Muscle layer of colon (tissue), 2 donors: Measurements from ENCODE around the gene MROH7.

Experiments
- H3K27ac ChIP-seq: one replicate; pipeline ENCODE4 v1.7.0; 2013; ENCODE audit warnings: low read depth, mild to moderate bottlenecking, low read length, moderate library complexity
- H3K27me3 ChIP-seq, 2 donors: one replicate each; pipeline ENCODE4 v1.7.0; 2013; ENCODE audit warnings: low read length in 2 of 2, mild to moderate bottlenecking in 2 of 2; ENCODE audit not compliant: insufficient read depth in 2 of 2, control insufficient read depth in 1 of 2
- H3K36me3 ChIP-seq: one replicate; pipeline ENCODE4 v1.7.0; 2013; ENCODE audit warnings: mild to moderate bottlenecking, low read length; ENCODE audit not compliant: insufficient read depth
- H3K4me1 ChIP-seq: one replicate; pipeline ENCODE4 v1.7.0; 2013; ENCODE audit warnings: mild to moderate bottlenecking, low read length; ENCODE audit not compliant: insufficient read depth
- H3K4me3 ChIP-seq, 2 donors: one replicate each; pipeline ENCODE4 v1.7.0; 2013; ENCODE audit warnings: low read length in 2 of 2, low read depth in 1 of 2, mild to moderate bottlenecking in 1 of 2, moderate library complexity in 1 of 2
- H3K9ac ChIP-seq: one replicate; pipeline ENCODE4 v1.7.0; 2013; ENCODE audit warnings: low read length
- H3K9me3 ChIP-seq: one replicate; pipeline ENCODE4 v1.7.0; 2013; ENCODE audit warnings: mild to moderate bottlenecking, low read length
- donor health status: abdominal sarcoma.
- donor health status: Adenocarcinoma of cecum.

Gene MROH7

GRCh38 chr1:54723985-54724384 lies 82.4 kb downstream of the MROH7 start:
- Histone ChIP-seq H3K4me1 (peaks cover 10% of the 10 kb centered on the region), H3K36me3 (peaks cover 59% of the 10 kb centered on the region), H3K4me3 (no peak overlapping the region), H3K9ac (no peak overlapping the region), H3K27me3 (no peaks in the 10 kb centered on the region), H3K27ac (no peak overlapping the region), H3K9me3 (no peaks in the 10 kb centered on the region)

DNA sequence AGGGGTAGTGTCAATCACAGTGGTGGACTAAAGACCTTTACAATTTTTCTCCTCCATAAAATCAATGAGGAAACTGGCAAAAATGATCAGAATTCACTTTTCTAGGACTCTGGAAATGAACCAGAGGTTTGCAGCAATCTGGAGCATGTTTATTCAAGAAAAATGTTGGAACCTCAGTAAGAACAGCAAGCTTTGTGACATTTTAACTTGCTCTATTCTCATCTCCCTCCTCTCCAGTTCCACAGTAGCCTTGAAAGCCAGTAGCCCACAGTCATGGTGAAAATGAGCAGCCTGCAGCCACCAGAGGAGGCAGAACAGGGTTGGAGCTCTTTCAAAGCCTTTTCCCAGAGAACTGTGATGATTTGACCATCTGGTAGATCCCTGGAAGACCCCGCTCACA lies 83.2 kb downstream of the MROH7 start:
- Histone ChIP-seq H3K9me3 (no peaks in the 10 kb centered on the region), H3K4me1 (peaks cover 10% of the 10 kb centered on the region), H3K4me3 (no peak overlapping the region), H3K9ac (no peak overlapping the region), H3K36me3 (peaks cover 58% of the 10 kb centered on the region), H3K27me3 (no peaks in the 10 kb centered on the region), H3K27ac (no peak overlapping the region)

GRCh38 chr1:54728027-54728426 lies 86.4 kb downstream of the MROH7 start:
- no peaks in the 10 kb centered on the region for H3K9me3 ChIP-seq
- no peak overlapping the region for H3K27ac ChIP-seq
- peaks cover 10% of the 10 kb centered on the region for H3K4me1 ChIP-seq
- H3K36me3 ChIP-seq, result peaks cover 52% of the 10 kb centered on the region
- no peak overlapping the region for H3K9ac ChIP-seq
- H3K27me3 ChIP-seq, result no peaks in the 10 kb centered on the region
- H3K4me3 ChIP-seq, result no peak overlapping the region

- no peaks in the 10 kb centered on the region for H3K4me1 ChIP-seq
- no peak overlapping the region for H3K4me3 ChIP-seq
- no peak overlapping the region for H3K9ac ChIP-seq
- no peaks in the 10 kb centered on the region for H3K27me3 ChIP-seq
- no peak overlapping the region for H3K27ac ChIP-seq
- no peaks in the 10 kb centered on the region for H3K9me3 ChIP-seq
- H3K36me3 ChIP-seq, result peaks cover 48% of the 10 kb centered on the region
Observed at GRCh38 chr1:54736685-54737084, 95.1 kb downstream of the MROH7 start.

- no peak overlapping the region for H3K27ac ChIP-seq
- H3K9ac ChIP-seq, result no peak overlapping the region
- H3K9me3 ChIP-seq, result no peaks in the 10 kb centered on the region
- no peaks in the 10 kb centered on the region for H3K27me3 ChIP-seq
- no peaks in the 10 kb centered on the region for H3K4me1 ChIP-seq
- no peak overlapping the region for H3K4me3 ChIP-seq
- H3K36me3 ChIP-seq, result peaks cover 55% of the 10 kb centered on the region
Observed at GRCh38 chr1:54738244-54738643, 96.7 kb downstream of the MROH7 start.

GRCh38 chr1:54741531-54741930 lies 99.9 kb downstream of the MROH7 start:
- Histone ChIP-seq H3K9ac (no peak overlapping the region), H3K27ac (no peak overlapping the region), H3K4me1 (no peaks in the 10 kb centered on the region), H3K9me3 (no peaks in the 10 kb centered on the region), H3K36me3 (peaks cover 55% of the 10 kb centered on the region), H3K4me3 (no peak overlapping the region), H3K27me3 (no peaks in the 10 kb centered on the region)

GRCh38 chr1:54742282-54742681 lies 100.7 kb downstream of the MROH7 start:
- peaks cover 6% of the 10 kb centered on the region for H3K4me1 ChIP-seq
- peaks cover 47% of the 10 kb centered on the region for H3K36me3 ChIP-seq
- H3K27me3 ChIP-seq, result no peaks in the 10 kb centered on the region
- no peak overlapping the region for H3K27ac ChIP-seq
- H3K9me3 ChIP-seq, result no peaks in the 10 kb centered on the region
- no peak overlapping the region for H3K4me3 ChIP-seq
- no peak overlapping the region for H3K9ac ChIP-seq

GRCh38 chr1:54743416-54744226 lies 102.0 kb downstream of the MROH7 start:
- Histone ChIP-seq H3K36me3 (peaks cover 35% of the 10 kb centered on the region), H3K9ac (no peak overlapping the region), H3K4me3 (no peak overlapping the region), H3K27ac (no peak overlapping the region), H3K4me1 (peaks cover 11% of the 10 kb centered on the region), H3K9me3 (no peaks in the 10 kb centered on the region), H3K27me3 (no peaks in the 10 kb centered on the region)

GRCh38 chr1:54744696-54745095 lies 103.1 kb downstream of the MROH7 start:
- H3K36me3 ChIP-seq, result peaks cover 27% of the 10 kb centered on the region
- H3K4me3 ChIP-seq, result no peak overlapping the region
- no peaks in the 10 kb centered on the region for H3K27me3 ChIP-seq
- H3K9ac ChIP-seq, result no peak overlapping the region
- H3K4me1 ChIP-seq, result peaks cover 11% of the 10 kb centered on the region
- no peak overlapping the region for H3K27ac ChIP-seq
- no peaks in the 10 kb centered on the region for H3K9me3 ChIP-seq

DNA sequence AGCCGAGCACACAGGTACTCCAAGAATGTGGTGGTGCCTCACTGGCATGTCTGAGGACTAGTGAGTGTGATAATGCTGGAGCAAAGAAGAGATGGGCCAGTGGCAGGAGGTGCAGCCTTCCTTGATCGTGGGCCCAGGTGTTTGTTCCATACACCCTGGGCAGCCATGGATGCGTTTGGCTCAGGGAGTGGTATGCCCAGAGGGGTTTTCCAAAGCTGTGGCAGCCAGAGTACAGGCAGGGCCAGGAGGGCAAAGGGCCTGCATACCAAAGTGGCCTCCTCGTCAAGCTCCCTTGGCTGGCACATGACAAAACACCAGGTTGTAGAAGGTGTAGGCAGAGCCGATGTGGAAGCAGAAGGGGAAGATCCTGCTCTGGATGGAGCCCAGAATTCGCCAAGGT lies 103.7 kb downstream of the MROH7 start:
- Histone ChIP-seq H3K4me3 (no peak overlapping the region), H3K36me3 (peaks cover 21% of the 10 kb centered on the region), H3K27me3 (no peaks in the 10 kb centered on the region), H3K9me3 (no peaks in the 10 kb centered on the region), H3K27ac (no peak overlapping the region), H3K4me1 (peaks cover 11% of the 10 kb centered on the region), H3K9ac (no peak overlapping the region)

DNA sequence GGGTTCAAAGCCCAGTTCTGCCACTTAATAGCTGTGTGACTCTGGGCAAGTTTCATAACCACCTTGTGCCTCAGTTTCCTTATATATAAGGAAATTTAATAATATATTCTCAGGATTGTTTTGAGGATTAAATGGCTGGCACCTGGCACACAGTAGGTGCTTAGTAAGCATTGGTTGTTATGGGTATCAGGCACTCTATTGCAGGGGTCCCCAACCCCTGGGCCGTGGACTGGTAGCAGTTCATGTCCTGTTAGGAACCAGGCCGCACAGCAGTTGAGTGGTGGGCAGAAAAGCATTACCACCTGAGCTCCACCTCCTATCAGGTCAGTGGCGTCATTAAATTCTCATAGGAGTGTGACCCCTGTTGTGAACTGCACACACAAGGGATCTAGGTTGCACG lies 104.3 kb downstream of the MROH7 start:
- peaks cover 17% of the 10 kb centered on the region for H3K36me3 ChIP-seq
- no peak overlapping the region for H3K27ac ChIP-seq
- no peaks in the 10 kb centered on the region for H3K27me3 ChIP-seq
- peaks cover 11% of the 10 kb centered on the region for H3K4me1 ChIP-seq
- H3K9me3 ChIP-seq, result no peaks in the 10 kb centered on the region
- H3K9ac ChIP-seq, result no peak overlapping the region
- H3K4me3 ChIP-seq, result no peak overlapping the region
